Measurements from ENCODE around the gene PLIN3. TPM values are rescaled to one million over a fixed set of nuclear protein-coding genes. Genes with fewer than 3 reads are reported as not detected.

Gene PLIN3
- total and polyA plus RNA-seq, 9 of the 15 experiments (the other 6 are each of a cell fraction or from before 2014, with no cell fraction given): 7.5 to 75.6 (median 43.1) TPM

DNA sequence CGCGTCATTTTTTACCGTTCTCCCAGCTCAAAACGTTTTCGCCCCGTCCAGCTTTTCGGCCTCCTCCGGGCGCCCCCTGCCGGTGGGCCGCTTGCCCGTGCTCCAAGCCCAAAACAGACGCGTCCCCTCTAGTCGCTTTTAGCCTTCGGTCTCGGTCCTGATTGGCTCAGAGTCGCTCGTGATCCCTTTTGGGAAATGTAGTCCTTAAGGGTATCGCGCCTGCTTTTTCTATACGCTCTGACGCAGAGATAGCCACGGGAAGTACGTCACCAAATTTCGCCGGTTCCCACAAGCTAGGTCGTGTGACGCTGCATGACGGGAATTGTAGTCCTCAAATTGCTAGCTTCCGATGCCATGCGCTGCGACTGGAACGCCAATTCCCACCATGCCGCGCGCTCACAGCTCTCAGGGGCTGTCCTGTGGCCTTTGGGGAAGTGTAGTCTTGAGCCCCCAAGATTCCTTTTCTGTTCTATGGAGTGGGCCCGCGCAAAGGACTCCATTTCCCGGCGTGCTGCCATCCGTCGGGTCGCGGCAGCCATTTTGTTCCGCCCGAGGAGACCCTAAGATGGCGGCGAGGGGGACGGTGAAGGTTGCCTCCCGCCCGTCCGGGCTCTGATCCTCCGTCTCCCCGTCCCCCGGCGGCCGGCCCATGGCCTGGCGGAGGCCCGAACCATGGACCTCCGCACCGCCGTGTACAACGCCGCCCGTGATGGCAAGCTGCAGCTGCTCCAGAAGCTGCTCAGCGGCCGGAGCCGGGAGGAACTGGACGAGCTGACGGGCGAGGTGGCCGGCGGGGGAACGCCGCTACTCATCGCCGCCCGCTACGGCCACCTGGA, 76.1 kb downstream of the PLIN3 start, which contains the start of gene FEM1A (continued):
- TF ChIP-seq, protein P1, sequence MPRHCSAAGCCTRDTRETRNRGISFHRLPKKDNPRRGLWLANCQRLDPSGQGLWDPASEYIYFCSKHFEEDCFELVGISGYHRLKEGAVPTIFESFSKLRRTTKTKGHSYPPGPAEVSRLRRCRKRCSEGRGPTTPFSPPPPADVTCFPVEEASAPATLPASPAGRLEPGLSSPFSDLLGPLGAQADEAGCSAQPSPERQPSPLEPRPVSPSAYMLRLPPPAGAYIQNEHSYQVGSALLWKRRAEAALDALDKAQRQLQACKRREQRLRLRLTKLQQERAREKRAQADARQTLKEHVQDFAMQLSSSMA (CRISPR knock-in tag; IDR thresholded peaks at IDR 0.05): no peak
- TF ChIP-seq, protein P2, sequence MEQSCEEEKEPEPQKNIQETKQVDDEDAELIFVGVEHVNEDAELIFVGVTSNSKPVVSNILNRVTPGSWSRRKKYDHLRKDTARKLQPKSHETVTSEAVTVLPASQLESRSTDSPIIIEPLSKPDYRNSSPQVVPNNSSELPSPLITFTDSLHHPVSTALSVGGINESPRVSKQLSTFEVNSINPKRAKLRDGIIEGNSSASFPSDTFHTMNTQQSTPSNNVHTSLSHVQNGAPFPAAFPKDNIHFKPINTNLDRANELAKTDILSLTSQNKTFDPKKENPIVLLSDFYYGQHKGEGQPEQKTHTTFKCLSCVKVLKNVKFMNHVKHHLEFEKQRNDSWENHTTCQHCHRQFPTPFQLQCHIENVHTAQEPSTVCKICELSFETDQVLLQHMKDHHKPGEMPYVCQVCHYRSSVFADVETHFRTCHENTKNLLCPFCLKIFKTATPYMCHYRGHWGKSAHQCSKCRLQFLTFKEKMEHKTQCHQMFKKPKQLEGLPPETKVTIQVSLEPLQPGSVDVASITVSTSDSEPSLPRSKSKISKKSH (CRISPR knock-in tag; IDR thresholded peaks at IDR 0.05): no peak
- peak; percentile 99 for TF ChIP-seq CREM (IDR thresholded peaks at IDR 0.05; ENCODE audit: low read depth)
- peak; percentile 56 for TF ChIP-seq POLR2H (tag; IDR thresholded peaks at IDR 0.05; ENCODE audit: low read depth)
- TF ChIP-seq ZFP91 (CRISPR knock-in tag; IDR thresholded peaks at IDR 0.05): no peak
- TF ChIP-seq SRSF1 (IDR thresholded peaks at IDR 0.05; ENCODE audit: low read depth, low read length): no peak
- no peak for TF ChIP-seq TAF15 (IDR thresholded peaks at IDR 0.05; ENCODE audit: low read depth, low read length)
- no peak for TF ChIP-seq YBX1 (IDR thresholded peaks at IDR 0.05)
- TF ChIP-seq ATF2 (CRISPR knock-in tag; IDR thresholded peaks at IDR 0.05): no peak
- peak; percentile 72; the same call in 1 of the 2 replicates for TF ChIP-seq TFAP4 (CRISPR knock-in tag; IDR thresholded peaks at IDR 0.05; ENCODE audit: borderline replicate concordance)
- TF ChIP-seq ZNF583 (CRISPR knock-in tag; IDR thresholded peaks at IDR 0.05): peak; percentile 96
- no peak for TF ChIP-seq HIVEP1 (CRISPR knock-in tag; IDR thresholded peaks at IDR 0.05)
- TF ChIP-seq HMG20A (CRISPR knock-in tag; conservative IDR thresholded peaks at IDR 0.05): no peak
- TF ChIP-seq SRSF3 (IDR thresholded peaks at IDR 0.05; ENCODE audit: insufficient read depth, low read length): no peak
- TF ChIP-seq RB1 (IDR thresholded peaks at IDR 0.05; ENCODE audit: low read depth): peak; percentile 38; the same call in 1 of the 2 replicates
- TF ChIP-seq CHD1 (IDR thresholded peaks at IDR 0.05; ENCODE audit: low read length): no peak
- peak; percentile 98 for TF ChIP-seq MTA1 (IDR thresholded peaks at IDR 0.05; ENCODE audit: borderline replicate concordance)
- TF ChIP-seq ZNF707 (CRISPR knock-in tag; conservative IDR thresholded peaks at IDR 0.05): no peak
- no peak for TF ChIP-seq THRA (IDR thresholded peaks at IDR 0.05)
- no peak for TF ChIP-seq NEUROD1 (IDR thresholded peaks at IDR 0.05; ENCODE audit: borderline replicate concordance, low read depth, low read length, partially characterized antibody)

Measured in K562 (cell line).